Endothelial cell of umbilical vein (primary cell): ENCODE results near the gene C5orf15. TPM values are rescaled to one million over a fixed set of nuclear protein-coding genes. Genes with fewer than 3 reads are reported as not detected.
"Not testable (repeated sequence)": the region's sequence is repeated elsewhere in the genome, so short reads cannot be mapped to it uniquely, and the experiment has no call there.

ENCODE experiments used
- BruUV-seq: library from RNA; stranded (reverse); fragments of 400-500 nt; replicated peaks from 2 replicates; lab custom pipeline; 2021; lab: Mats Ljungman, UMichigan
- CTCF ChIA-PET: fragments of 300-600, 350-600 bp; sonication (Branson Sonifier 250); formaldehyde crosslinking; loops from one replicate; lab custom pipeline; 2021; ENCODE audit warnings: antibody characterized with exemption, inconsistent platforms; lab: Charles Lee
- POLR2A ChIA-PET: fragments of 300-600, 350-600 bp; sonication (Branson Sonifier 250); formaldehyde crosslinking; loops from one replicate; lab custom pipeline; 2021; ENCODE audit warnings: antibody characterized with exemption, inconsistent platforms; lab: Charles Lee
- DNase-seq: peaks from one replicate; pipeline ENCODE4 v3.0.0-alpha.2; 2011; ENCODE audit warnings: low read depth, low spot score
- FAIRE-seq: peaks from 2 replicates; lab custom pipeline; 2011; peaks lifted over from hg19 to GRCh38; lab: Jason Lieb, UNC
- H2AFZ ChIP-seq: 2 replicates; pipeline ENCODE4 v1.6.0; 2012; ENCODE audit warnings: low read depth, low read length, control low read depth, inconsistent platforms
- H3K27ac ChIP-seq: 2 replicates; pipeline ENCODE4 v1.5.1; 2011; ENCODE audit warnings: low read depth, mild to moderate bottlenecking, control low read depth, low read length, moderate library complexity; ENCODE audit not compliant: insufficient read depth
- H3K27me3 ChIP-seq, 2 experiments: 2 replicates each; pipeline versions ENCODE4 v1.6.0 to v1.6.1; 2011; ENCODE audit warnings: low read length in 2 of 2, mixed read lengths in 1 of 2; ENCODE audit not compliant: control insufficient read depth in 2 of 2, insufficient read depth in 2 of 2
- H3K36me3 ChIP-seq, 2 experiments: 2 replicates in 1 of 2; 3 replicates in 1 of 2; pipeline ENCODE4 v1.5.1; 2011; ENCODE audit warnings: low read length in 2 of 2, mild to moderate bottlenecking in 1 of 2, moderate library complexity in 1 of 2; ENCODE audit not compliant: control insufficient read depth in 2 of 2, insufficient read depth in 2 of 2; ENCODE audit errors: extremely low read depth in 1 of 2
- H3K4me1 ChIP-seq: 3 replicates; pipeline ENCODE4 v1.5.1; 2011; ENCODE audit warnings: mild to moderate bottlenecking, low read length; ENCODE audit not compliant: control insufficient read depth, insufficient read depth; ENCODE audit errors: extremely low read depth
- H3K4me2 ChIP-seq: 2 replicates; pipeline ENCODE4 v1.6.1; 2011; ENCODE audit warnings: low read length, control low read depth, mixed read lengths; ENCODE audit not compliant: insufficient read depth
- H3K4me3 ChIP-seq, 3 experiments: fragments of 200-600 bp in 1 of 3; sonication (generic), shearing (Covaris generic) in 1 of 3; replicated peaks in 1 of 3; 2 replicates each; pipeline ENCODE4 v1.5.1; 2011 to 2016; ENCODE audit warnings: control low read depth in 3 of 3, low read length in 3 of 3, mild to moderate bottlenecking in 2 of 3, inconsistent platforms in 1 of 3, low read depth in 1 of 3, moderate library complexity in 1 of 3; ENCODE audit not compliant: insufficient read depth in 1 of 3
- H3K79me2 ChIP-seq: 2 replicates; pipeline ENCODE4 v1.6.0; 2012; ENCODE audit warnings: low read length, inconsistent platforms; ENCODE audit not compliant: control insufficient read depth, insufficient read depth
- H3K9ac ChIP-seq: replicated peaks from 2 replicates; pipeline ENCODE3; 2011; ENCODE audit warnings: low read length, control low read depth; ENCODE audit not compliant: insufficient read depth; ENCODE audit errors: extremely low read depth
- H3K9me1 ChIP-seq: replicated peaks from 3 replicates; pipeline ENCODE4 v1.6.0; 2011; ENCODE audit warnings: mild to moderate bottlenecking, low read length; ENCODE audit not compliant: control insufficient read depth, insufficient read depth; ENCODE audit errors: extremely low read depth
- H3K9me3 ChIP-seq: replicated peaks from 2 replicates; pipeline ENCODE4 v1.5.1; 2012; ENCODE audit warnings: low read length, inconsistent platforms; ENCODE audit not compliant: control insufficient read depth, insufficient read depth
- H4K20me1 ChIP-seq: replicated peaks from 2 replicates; pipeline ENCODE3; 2011; ENCODE audit warnings: mild to moderate bottlenecking, low read length; ENCODE audit not compliant: control insufficient read depth, insufficient read depth; ENCODE audit errors: extremely low read depth
- CTCF ChIP-seq, 2 donors: IDR thresholded peaks; 1 replicate in 1 of 2; 2 replicates in 1 of 2; pipeline ENCODE4 v1.5.1; 2011; ENCODE audit warnings: low read length in 2 of 2, mild to moderate bottlenecking in 2 of 2, moderate library complexity in 2 of 2, control low read depth in 1 of 2, inconsistent platforms in 1 of 2, low read depth in 1 of 2; ENCODE audit not compliant: insufficient read depth in 1 of 2; ENCODE audit errors: extremely low read depth in 1 of 2
- FOS ChIP-seq: IDR thresholded peaks from 2 replicates; pipeline ENCODE4 v1.6.1; 2011; ENCODE audit warnings: mild to moderate bottlenecking, low read length, moderate library complexity, borderline replicate concordance; ENCODE audit not compliant: insufficient read depth
- GATA2 ChIP-seq: IDR thresholded peaks from 2 replicates; pipeline ENCODE4 v1.7.0; 2011; ENCODE audit warnings: low read depth, mild to moderate bottlenecking, moderate library complexity, mixed read lengths, low read length; ENCODE audit not compliant: insufficient read length, insufficient read depth
- JUN ChIP-seq: IDR thresholded peaks from 2 replicates; pipeline ENCODE4 v1.6.1; 2011; ENCODE audit warnings: borderline replicate concordance, low read depth; ENCODE audit not compliant: insufficient read length, insufficient read depth
- MAX ChIP-seq: IDR thresholded peaks from 2 replicates; pipeline ENCODE4 v1.6.1; 2011; ENCODE audit not compliant: insufficient read depth, insufficient read length
- MYC ChIP-seq: IDR thresholded peaks from one replicate; pipeline ENCODE4 v1.6.1; 2011; ENCODE audit warnings: mild to moderate bottlenecking, low read depth, low read length
- POLR2A ChIP-seq: IDR thresholded peaks from 2 replicates; pipeline ENCODE4 v1.6.1; 2012; ENCODE audit warnings: low read depth, mild to moderate bottlenecking, control low read depth, low read length
- POLR2AphosphoS5 ChIP-seq: IDR thresholded peaks from 2 replicates; pipeline ENCODE4 v1.6.1; 2012; ENCODE audit warnings: low read depth, mild to moderate bottlenecking, control low read depth, low read length, moderate library complexity; ENCODE audit not compliant: insufficient read depth
- dilution Hi-C: fragments of 300-500 bp; cut with MboI; formaldehyde crosslinking; loops from one replicate; pipeline ENCODE4 v1.15.0; 2019; ENCODE audit warnings: low sequenced_read_pairs; ENCODE audit not compliant: extremely low pct_ligation_motif_present
- intact Hi-C: fragments of 100-400 bp; cut with micrococcal nuclease; formaldehyde crosslinking; loops from one replicate; pipeline ENCODE4 v1.10.0; 2022
- polyA plus RNA-seq, 4 experiments: library from polyadenylated mRNA; depleted of rRNA in 3 of 4; stranded (reverse) in 3 of 4; unstranded in 1 of 4; fragments of >200 nt; gene quantifications; 2 replicates each; pipeline versions ENCODE4 v1.2.1 to v1.2.3, GENCODE V29; 2011 to 2012; ENCODE audit warnings: missing spikeins in 1 of 4
- total RNA-seq: library from RNA; stranded (reverse); gene quantifications from 2 replicates; pipeline ENCODE4 v1.2.3, GENCODE V29; 2021

The C5orf15 gene
- total and polyA plus RNA-seq, 2 donors (not counting 3 experiments of a cell fraction or from before 2014, with no cell fraction given) = 25.3 to 45.4 TPM

- ChIA-PET CTCF (interaction anchor here (0.9 to 1.7 kb wide), 4 partner anchors 9 to 690 kb away, joined by 3 to 9 read pairs (median 3); no protein-coding TSS in a partner anchor), POLR2A (no interaction called here)
- no peaks in the 10 kb centered on the region for H3K9me3 ChIP-seq
- no peak overlapping the region for H3K27ac ChIP-seq
- TF ChIP-seq CTCF (IDR thresholded peaks at IDR 0.05; ENCODE audit: extremely low read depth in 1 of 2, insufficient read depth in 1 of 2, low read depth in 1 of 2, low read length in 2 of 2) (no peak), MYC (no peak), JUN (no peak), POLR2A (no peak), POLR2AphosphoS5 (no peak), GATA2 (no peak), MAX (no peak), FOS (no peak)
- FAIRE-seq (no peak), DNase-seq (no peak)
- no peak overlapping the region for H3K4me2 ChIP-seq
- peaks cover 3% of the 10 kb centered on the region for H3K4me1 ChIP-seq
- intact Hi-C loops = no loop called here
- dilution Hi-C loops = no loop called here
- no peak overlapping the region for H3K4me3 ChIP-seq
- no TSS peak for BruUV-seq
- H4K20me1 ChIP-seq = no peaks in the 10 kb centered on the region
- H2AFZ ChIP-seq = no peak overlapping the region
- no peaks in the 10 kb centered on the region for H3K36me3 ChIP-seq
- no peak overlapping the region for H3K9ac ChIP-seq
- no peaks in the 10 kb centered on the region for H3K9me1 ChIP-seq
- no peaks in the 10 kb centered on the region for H3K27me3 ChIP-seq
- no peaks in the 10 kb centered on the region for H3K79me2 ChIP-seq
Observed at GRCh38 chr5:133938039-133938821, 30.2 kb downstream of the C5orf15 start.

GRCh38 chr5:133937628-133938027 is 30.8 kb downstream of the C5orf15 start:
- DNase-seq, POLR2A ChIA-PET, H3K4me1 ChIP-seq, FAIRE-seq, H3K9me1 ChIP-seq, H3K9ac ChIP-seq, intact Hi-C loops, H3K4me2 ChIP-seq, BruUV-seq, H4K20me1 ChIP-seq, H2AFZ ChIP-seq, H3K27me3 ChIP-seq, H3K4me3 ChIP-seq, H3K36me3 ChIP-seq, H3K79me2 ChIP-seq, H3K27ac ChIP-seq, dilution Hi-C loops, H3K9me3 ChIP-seq: not testable (repeated sequence)
- CTCF ChIA-PET = interaction anchor here (1.3 to 1.7 kb wide), 3 partner anchors 10 to 516 kb away, joined by 3 to 9 read pairs (median 4); no protein-coding TSS in a partner anchor
